GM23338 (cell line): ENCODE measurements around the gene USP6NL. TPM values are rescaled to one million over a fixed set of nuclear protein-coding genes. Genes with fewer than 3 reads are reported as not detected.

Experiments
- ATAC-seq: fragments of 200-7000 bp; cut with Tn5 transposase; 3 replicates; pipeline ENCODE4 v1.9.1; 2020
- DNase-seq: peaks from one replicate; pipeline ENCODE4 v3.0.0-alpha.2; 2015; ENCODE audit warnings: low spot score
- H2AFZ ChIP-seq: fragments of 200-600 bp; sonication (generic); 2 replicates; pipeline ENCODE4 v1.8.0; 2016; ENCODE audit warnings: antibody characterized with exemption, mild to moderate bottlenecking, moderate library complexity
- H3F3A ChIP-seq: fragments of 200-600 bp; sonication (generic); replicated peaks from 2 replicates; pipeline ENCODE4 v1.8.0; 2017; ENCODE audit warnings: antibody characterized with exemption, mixed run types, low read depth
- H3K27ac ChIP-seq: fragments of 200-600 bp; sonication (generic); 2 replicates; pipeline ENCODE4 v1.6.1; 2016; ENCODE audit warnings: low read depth
- H3K27me3 ChIP-seq: fragments of 200-600 bp; sonication (generic); 2 replicates; pipeline ENCODE4 v1.8.0; 2016; ENCODE audit warnings: mild to moderate bottlenecking, mixed run types, moderate library complexity; ENCODE audit not compliant: insufficient read depth
- H3K36me3 ChIP-seq: fragments of 200-600 bp; sonication (generic); 2 replicates; pipeline ENCODE4 v1.8.0; 2016; ENCODE audit warnings: mild to moderate bottlenecking; ENCODE audit not compliant: insufficient read depth
- H3K4me1 ChIP-seq: fragments of 200-600 bp; sonication (generic); 2 replicates; pipeline ENCODE4 v1.8.0; 2016; ENCODE audit warnings: mild to moderate bottlenecking, moderate library complexity; ENCODE audit not compliant: insufficient read depth
- H3K4me2 ChIP-seq: fragments of 200-600 bp; sonication (generic); 2 replicates; pipeline ENCODE4 v1.7.1; 2017; ENCODE audit warnings: mixed run types
- H3K4me3 ChIP-seq: fragments of 200-600 bp; sonication (generic); 2 replicates; pipeline ENCODE4 v1.6.1; 2016; ENCODE audit warnings: mixed run types
- H3K79me2 ChIP-seq: fragments of 200-600 bp; sonication (generic); replicated peaks from 2 replicates; pipeline ENCODE4 v1.8.0; 2017; ENCODE audit warnings: mild to moderate bottlenecking; ENCODE audit not compliant: insufficient read depth
- H3K9me2 ChIP-seq: fragments of 200-600 bp; sonication (generic); 2 replicates; pipeline ENCODE4 v1.8.0; 2017; ENCODE audit not compliant: insufficient read depth
- H4K20me1 ChIP-seq: fragments of 200-600 bp; sonication (generic); replicated peaks from 2 replicates; pipeline ENCODE4 v1.8.0; 2017; ENCODE audit warnings: mild to moderate bottlenecking; ENCODE audit not compliant: insufficient read depth
- H3K27ac Mint-ChIP-seq: 2 replicates; pipeline ENCODE4 v1.8.0; 2020; ENCODE audit warnings: inconsistent platforms, mild to moderate bottlenecking, moderate library complexity, mixed read lengths
- H3K27me3 Mint-ChIP-seq: 3 replicates; pipeline ENCODE4 v1.8.0; 2022; ENCODE audit warnings: low read depth, mild to moderate bottlenecking, moderate library complexity, mixed read lengths, inconsistent platforms; ENCODE audit not compliant: insufficient read depth, poor library complexity
- H3K36me3 Mint-ChIP-seq: 3 replicates; pipeline ENCODE4 v1.8.0; 2021; ENCODE audit warnings: low read depth, mild to moderate bottlenecking, inconsistent platforms, moderate library complexity, mixed read lengths
- H3K4me1 Mint-ChIP-seq: 3 replicates; pipeline ENCODE4 v1.8.0; 2020; ENCODE audit warnings: mild to moderate bottlenecking, inconsistent platforms, mixed read lengths
- H3K4me3 Mint-ChIP-seq: 3 replicates; pipeline ENCODE4 v1.8.0; 2021; ENCODE audit warnings: moderate library complexity, mild to moderate bottlenecking, inconsistent platforms, mixed read lengths
- H3K9me3 Mint-ChIP-seq: 3 replicates; pipeline ENCODE4 v1.8.0; 2020; ENCODE audit warnings: moderate library complexity, mild to moderate bottlenecking, inconsistent platforms, mixed read lengths
- CREB1 ChIP-seq: fragments of 250-450 bp; sonication (Bioruptor Pico); IDR thresholded peaks from 2 replicates; pipeline ENCODE4 v1.5.0; 2020; ENCODE audit warnings: low read depth, mild to moderate bottlenecking, moderate library complexity
- CTCF ChIP-seq, 2 experiments: fragments of 200-600 bp in 1 of 2; sonication (generic) in 1 of 2; conservative IDR thresholded peaks; 2 replicates each; pipeline versions ENCODE4 v1.5.1 to v1.6.1; 2016 to 2017; ENCODE audit warnings: antibody characterized with exemption in 2 of 2, low read depth in 2 of 2, mild to moderate bottlenecking in 2 of 2, moderate library complexity in 1 of 2
- EZH2phosphoT487 ChIP-seq: fragments of 200-600 bp; sonication (generic); IDR thresholded peaks from one replicate; pipeline ENCODE4 v1.8.1; 2018; ENCODE audit warnings: antibody characterized with exemption; ENCODE audit not compliant: unreplicated experiment
- POLR2AphosphoS5 ChIP-seq: IDR thresholded peaks from 2 replicates; pipeline ENCODE4 v1.6.1; 2016; ENCODE audit warnings: antibody characterized with exemption, low read depth
- ZNF462 ChIP-seq: fragments of 250-450 bp; sonication (Bioruptor Pico); IDR thresholded peaks from 2 replicates; pipeline ENCODE4 v1.5.0; 2020; ENCODE audit warnings: mild to moderate bottlenecking, moderate library complexity
- polyA plus RNA-seq: library from polyadenylated mRNA; unstranded; fragments of >200 nt; fragmentation: Nextera tagmentation; extraction: Ambion mirVana; gene quantifications from 2 replicates; pipeline ENCODE4 v1.2.1, GENCODE V29; 2016
- total RNA-seq: library from RNA; depleted of rRNA; stranded (reverse); fragments of >200 nt; shearing (Covaris generic); gene quantifications from 2 replicates; pipeline ENCODE4 v1.2.3, GENCODE V29; 2014
- TF ChIP-seq, protein P1 (sequence below): IDR thresholded peaks from 2 replicates; pipeline ENCODE4 v1.6.1; 2016; ENCODE audit warnings: antibody characterized with exemption

The USP6NL gene
- total and polyA plus RNA-seq, 2 experiments from 2014 or later, result 8.1 to 29.7 TPM

GRCh38 chr10:11522821-11523245 lies 88.6 kb downstream of the USP6NL start:
- Histone ChIP-seq H3K27ac (no peak overlapping the region), H3F3A (no peaks in the 10 kb centered on the region), H4K20me1 (no peaks in the 10 kb centered on the region; the same call in 1 of the 2 replicates), H3K4me2 (no peak overlapping the region), H3K4me1 (no peaks in the 10 kb centered on the region), H3K36me3 (no peaks in the 10 kb centered on the region; the same call in 1 of the 2 replicates), H3K4me3 (no peak overlapping the region), H3K79me2 (peaks cover 6% of the 10 kb centered on the region; the same call in 1 of the 2 replicates), H2AFZ (no peak overlapping the region), H3K9me2 (no peaks in the 10 kb centered on the region), H3K27me3 (no peaks in the 10 kb centered on the region)
- no peaks in the 10 kb centered on the region for H3K9me3 Mint-ChIP-seq
- no peaks in the 10 kb centered on the region for H3K4me1 Mint-ChIP-seq
- H3K4me3 Mint-ChIP-seq, result no peak overlapping the region
- no peak for DNase-seq
- no peak for ATAC-seq
- no peaks in the 10 kb centered on the region for H3K27me3 Mint-ChIP-seq
- H3K27ac Mint-ChIP-seq, result no peak overlapping the region
- H3K36me3 Mint-ChIP-seq, result peaks cover 5% of the 10 kb centered on the region; the same call in 2 of the 3 replicates
- TF ChIP-seq EZH2phosphoT487 (no peak), CTCF (conservative IDR thresholded peaks at IDR 0.05; ENCODE audit: low read depth in 2 of 2) (no peak), ZNF462 (CRISPR knock-in tag) (no peak), CREB1 (CRISPR knock-in tag) (no peak), POLR2AphosphoS5 (no peak)
- TF ChIP-seq, protein P1, sequence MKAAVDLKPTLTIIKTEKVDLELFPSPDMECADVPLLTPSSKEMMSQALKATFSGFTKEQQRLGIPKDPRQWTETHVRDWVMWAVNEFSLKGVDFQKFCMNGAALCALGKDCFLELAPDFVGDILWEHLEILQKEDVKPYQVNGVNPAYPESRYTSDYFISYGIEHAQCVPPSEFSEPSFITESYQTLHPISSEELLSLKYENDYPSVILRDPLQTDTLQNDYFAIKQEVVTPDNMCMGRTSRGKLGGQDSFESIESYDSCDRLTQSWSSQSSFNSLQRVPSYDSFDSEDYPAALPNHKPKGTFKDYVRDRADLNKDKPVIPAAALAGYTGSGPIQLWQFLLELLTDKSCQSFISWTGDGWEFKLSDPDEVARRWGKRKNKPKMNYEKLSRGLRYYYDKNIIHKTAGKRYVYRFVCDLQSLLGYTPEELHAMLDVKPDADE, result no peak
